SK-N-SH (cell line): ENCODE measurements around the gene MMP2.

ENCODE experiments used
- RFX5 ChIP-seq: IDR thresholded peaks from 2 replicates; pipeline ENCODE4 v1.6.1; 2012; ENCODE audit warnings: mild to moderate bottlenecking, improper control_type of control experiment, low read length
- TAF1 ChIP-seq: IDR thresholded peaks from 2 replicates; pipeline ENCODE4 v1.6.1; 2012; ENCODE audit warnings: low read depth, mild to moderate bottlenecking, low read length, moderate library complexity, borderline replicate concordance
- TF ChIP-seq, protein P1 (sequence below): fragments of 200-600 bp; sonication (generic); IDR thresholded peaks from 2 replicates; pipeline ENCODE4 v1.6.1; 2017; ENCODE audit warnings: antibody characterized with exemption, mild to moderate bottlenecking, moderate library complexity
- TF ChIP-seq, protein P2 (sequence below): IDR thresholded peaks from 2 replicates; pipeline ENCODE4; 2012

DNA sequence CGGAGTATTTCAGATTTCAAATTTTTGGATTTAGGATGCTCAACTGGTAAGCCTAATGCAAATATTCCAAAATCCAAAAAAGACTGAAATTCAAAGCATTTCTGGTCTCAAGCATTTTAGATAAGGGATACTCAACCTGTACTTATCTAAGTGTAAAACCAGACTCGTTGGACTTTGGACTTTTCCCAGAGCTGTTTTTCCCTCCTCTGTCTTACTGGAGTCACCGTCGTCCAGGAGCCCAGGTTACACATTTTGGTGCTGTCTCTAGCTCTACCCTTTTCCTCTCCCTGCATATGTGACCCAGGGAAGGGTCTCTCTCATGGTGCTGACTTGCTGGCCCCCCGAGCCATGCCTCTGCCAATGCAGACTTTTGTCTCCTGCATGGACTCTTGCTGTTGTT, 46.0 kb upstream of the MMP2 start:
- TF ChIP-seq, protein P1, sequence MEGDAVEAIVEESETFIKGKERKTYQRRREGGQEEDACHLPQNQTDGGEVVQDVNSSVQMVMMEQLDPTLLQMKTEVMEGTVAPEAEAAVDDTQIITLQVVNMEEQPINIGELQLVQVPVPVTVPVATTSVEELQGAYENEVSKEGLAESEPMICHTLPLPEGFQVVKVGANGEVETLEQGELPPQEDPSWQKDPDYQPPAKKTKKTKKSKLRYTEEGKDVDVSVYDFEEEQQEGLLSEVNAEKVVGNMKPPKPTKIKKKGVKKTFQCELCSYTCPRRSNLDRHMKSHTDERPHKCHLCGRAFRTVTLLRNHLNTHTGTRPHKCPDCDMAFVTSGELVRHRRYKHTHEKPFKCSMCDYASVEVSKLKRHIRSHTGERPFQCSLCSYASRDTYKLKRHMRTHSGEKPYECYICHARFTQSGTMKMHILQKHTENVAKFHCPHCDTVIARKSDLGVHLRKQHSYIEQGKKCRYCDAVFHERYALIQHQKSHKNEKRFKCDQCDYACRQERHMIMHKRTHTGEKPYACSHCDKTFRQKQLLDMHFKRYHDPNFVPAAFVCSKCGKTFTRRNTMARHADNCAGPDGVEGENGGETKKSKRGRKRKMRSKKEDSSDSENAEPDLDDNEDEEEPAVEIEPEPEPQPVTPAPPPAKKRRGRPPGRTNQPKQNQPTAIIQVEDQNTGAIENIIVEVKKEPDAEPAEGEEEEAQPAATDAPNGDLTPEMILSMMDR = no peak
- TF ChIP-seq TAF1 (no peak), RFX5 (no peak)
- TF ChIP-seq, protein P2, sequence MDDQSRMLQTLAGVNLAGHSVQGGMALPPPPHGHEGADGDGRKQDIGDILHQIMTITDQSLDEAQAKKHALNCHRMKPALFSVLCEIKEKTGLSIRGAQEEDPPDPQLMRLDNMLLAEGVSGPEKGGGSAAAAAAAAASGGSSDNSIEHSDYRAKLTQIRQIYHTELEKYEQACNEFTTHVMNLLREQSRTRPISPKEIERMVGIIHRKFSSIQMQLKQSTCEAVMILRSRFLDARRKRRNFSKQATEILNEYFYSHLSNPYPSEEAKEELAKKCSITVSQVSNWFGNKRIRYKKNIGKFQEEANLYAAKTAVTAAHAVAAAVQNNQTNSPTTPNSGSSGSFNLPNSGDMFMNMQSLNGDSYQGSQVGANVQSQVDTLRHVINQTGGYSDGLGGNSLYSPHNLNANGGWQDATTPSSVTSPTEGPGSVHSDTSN = no peak
